GM18505 (cell line): ENCODE measurements around the gene CPT1A.

Experiments used
- ATAC-seq: cut with Tn5 transposase; IDR thresholded peaks from one replicate; pipeline ENCODE4 v1.9.1; 2021; ENCODE audit not compliant: unreplicated experiment
- POLR2A ChIP-seq: IDR thresholded peaks from 4 replicates; pipeline ENCODE4 v1.6.1; 2011; ENCODE audit warnings: borderline replicate concordance; ENCODE audit not compliant: insufficient read depth, insufficient read length; ENCODE audit errors: extremely low read depth

Gene CPT1A

DNA sequence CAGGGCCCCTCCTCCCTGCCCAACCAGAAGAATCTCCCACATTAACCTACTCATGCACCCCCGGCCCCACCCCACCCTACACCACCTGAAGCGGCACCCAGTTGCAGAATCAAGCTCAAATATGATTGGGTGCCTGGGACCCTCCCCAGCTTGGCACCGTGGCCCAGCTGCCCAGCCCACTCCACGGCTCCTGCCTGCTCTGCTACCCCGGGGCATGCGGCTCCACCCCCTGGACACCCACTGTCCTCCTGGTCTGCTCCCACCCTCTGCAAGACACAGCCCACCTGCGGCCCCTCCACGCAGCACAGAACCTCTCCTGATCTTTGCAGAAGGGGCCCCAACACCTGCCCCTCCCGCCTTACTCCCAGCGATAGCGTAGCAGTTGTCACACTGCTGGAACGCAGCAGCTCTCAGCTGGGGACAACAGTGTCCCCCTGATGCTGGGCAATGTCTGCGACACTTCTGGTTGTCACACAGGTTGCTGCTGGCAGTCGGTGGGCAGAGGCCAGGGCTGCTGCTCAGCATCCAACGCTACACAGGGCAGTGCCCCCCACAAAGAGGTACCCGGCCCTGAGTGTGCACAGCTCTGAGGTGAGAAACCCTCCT is 58.4 kb downstream of the CPT1A start:
- no peak for ATAC-seq
- TF ChIP-seq POLR2A: no peak

DNA sequence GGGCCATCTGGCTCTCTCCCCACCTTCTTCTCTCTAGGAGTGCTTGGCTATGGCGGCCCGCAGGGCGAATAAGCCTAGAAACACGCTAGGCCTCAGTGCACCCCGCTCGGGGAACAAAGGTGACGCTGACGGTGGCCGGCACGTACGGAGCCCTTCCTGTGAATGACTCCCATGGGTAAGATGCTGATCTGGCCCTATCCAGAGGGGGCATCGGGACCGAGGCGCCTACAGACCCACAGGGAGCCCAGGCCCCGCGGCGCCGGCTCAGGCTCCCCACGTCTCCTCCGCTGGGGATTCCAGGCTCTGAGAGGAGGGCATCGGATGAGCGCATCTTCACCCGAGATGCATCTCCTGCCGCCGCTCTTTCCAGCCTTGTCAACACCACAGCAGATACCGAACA is 59.0 kb downstream of the CPT1A start:
- ATAC-seq: no peak
- no peak for TF ChIP-seq POLR2A

DNA sequence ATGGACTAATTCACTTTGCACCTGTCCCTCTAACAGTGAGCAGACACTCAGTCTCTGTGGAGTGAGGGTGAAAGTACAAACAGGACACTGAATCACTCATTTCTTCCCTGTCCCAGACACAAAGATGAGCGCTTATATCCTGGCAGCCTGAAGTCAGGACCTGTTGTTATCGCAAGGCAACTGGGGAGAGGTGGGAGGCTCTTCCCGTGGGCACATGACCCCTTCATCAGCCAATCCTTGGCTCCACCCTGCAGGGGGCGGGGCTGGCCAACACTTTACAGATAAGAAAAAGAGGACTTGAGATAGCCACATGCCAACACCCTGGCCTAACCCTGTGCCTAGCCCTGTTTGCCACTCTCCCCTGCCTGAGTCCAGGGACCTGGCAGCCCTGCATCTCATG is 60.9 kb downstream of the CPT1A start:
- TF ChIP-seq POLR2A: no peak
- ATAC-seq: no peak

DNA sequence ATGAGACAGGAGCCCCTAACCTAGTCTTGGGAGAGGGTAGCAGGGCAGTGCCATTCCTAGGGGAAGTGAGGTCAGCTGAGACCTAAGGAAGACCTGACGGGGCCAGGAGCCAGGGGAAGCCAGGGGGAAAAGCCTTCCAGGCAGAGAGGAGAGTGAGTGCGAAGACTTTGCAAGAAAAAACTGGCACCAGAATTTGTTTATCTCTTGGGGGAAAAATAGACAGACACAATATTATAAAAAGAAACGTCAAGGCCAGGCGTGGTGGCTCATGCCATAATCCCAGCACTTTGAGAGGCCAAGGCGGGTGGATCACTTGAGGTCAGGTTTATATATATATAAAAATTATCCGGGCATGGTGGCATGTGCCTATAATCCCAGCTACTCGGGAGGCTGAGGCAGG is 63.5 kb downstream of the CPT1A start:
- no peak for TF ChIP-seq POLR2A

GRCh38 chr11:68776442-68777235 is 65.1 kb downstream of the CPT1A start:
- ATAC-seq: no peak
- TF ChIP-seq POLR2A: no peak

More for the DNA sequence above, 63.5 kb downstream of the CPT1A start:
- ATAC-seq: no peak

DNA sequence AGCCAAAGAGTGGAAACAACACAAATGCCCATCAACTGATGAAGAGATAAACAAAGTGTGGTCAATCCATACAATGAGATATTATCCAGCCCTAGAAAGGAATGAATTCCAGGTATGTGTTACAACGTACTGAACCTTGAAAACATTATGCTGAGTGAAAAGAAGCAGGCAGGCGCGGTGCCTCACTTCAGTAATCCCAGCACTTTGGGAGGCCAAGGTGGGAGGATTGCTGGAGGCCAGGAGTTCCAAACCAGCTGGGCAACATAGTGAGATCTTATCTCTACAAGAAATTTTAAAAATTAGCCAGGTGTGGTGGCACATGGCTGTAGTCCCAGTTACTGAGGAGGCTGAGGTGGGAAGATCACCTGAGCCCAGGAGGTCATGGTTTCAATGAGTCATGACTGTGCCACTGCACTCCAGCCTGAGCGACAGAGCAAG is 65.7 kb downstream of the CPT1A start:
- TF ChIP-seq POLR2A: no peak
- ATAC-seq: no peak

- ATAC-seq: no peak
- TF ChIP-seq POLR2A: no peak
Measured at GRCh38 chr11:68774194-68774585, 67.5 kb downstream of the CPT1A start.

GRCh38 chr11:68773521-68774193 is 68.1 kb downstream of the CPT1A start:
- no peak for TF ChIP-seq POLR2A
- ATAC-seq: no peak

DNA sequence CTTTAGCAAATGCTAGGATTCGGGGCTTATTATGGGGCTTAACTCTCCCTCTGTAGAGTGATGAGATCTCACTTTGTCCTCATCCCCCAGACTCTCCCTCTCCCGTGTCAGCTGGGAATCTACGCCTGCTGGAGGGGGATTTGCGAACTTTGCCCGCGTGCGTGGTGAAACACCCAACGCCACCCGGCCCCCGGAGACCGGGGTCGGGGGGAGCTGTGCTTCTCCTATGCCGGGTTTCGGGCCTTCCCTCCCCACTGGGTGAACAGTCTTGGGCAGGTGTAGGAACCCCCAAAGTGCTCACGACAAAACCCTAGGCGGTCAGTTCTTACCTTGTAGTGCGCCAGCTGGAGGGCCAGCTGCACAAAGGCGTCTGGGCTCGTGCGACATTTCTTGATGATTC is 68.8 kb downstream of the CPT1A start:
- TF ChIP-seq POLR2A: no peak
- no peak for ATAC-seq

- ATAC-seq: no peak
- TF ChIP-seq POLR2A: no peak
Measured at GRCh38 chr11:68770781-68771180, 70.9 kb downstream of the CPT1A start.

- no peak for ATAC-seq
Measured at GRCh38 chr11:68767672-68768071, 74.0 kb downstream of the CPT1A start.

GRCh38 chr11:68766786-68767185 is 74.9 kb downstream of the CPT1A start:
- TF ChIP-seq POLR2A: no peak
- ATAC-seq: no peak

More at GRCh38 chr11:68767672-68768071, 74.0 kb downstream of the CPT1A start:
- TF ChIP-seq POLR2A: no peak

DNA sequence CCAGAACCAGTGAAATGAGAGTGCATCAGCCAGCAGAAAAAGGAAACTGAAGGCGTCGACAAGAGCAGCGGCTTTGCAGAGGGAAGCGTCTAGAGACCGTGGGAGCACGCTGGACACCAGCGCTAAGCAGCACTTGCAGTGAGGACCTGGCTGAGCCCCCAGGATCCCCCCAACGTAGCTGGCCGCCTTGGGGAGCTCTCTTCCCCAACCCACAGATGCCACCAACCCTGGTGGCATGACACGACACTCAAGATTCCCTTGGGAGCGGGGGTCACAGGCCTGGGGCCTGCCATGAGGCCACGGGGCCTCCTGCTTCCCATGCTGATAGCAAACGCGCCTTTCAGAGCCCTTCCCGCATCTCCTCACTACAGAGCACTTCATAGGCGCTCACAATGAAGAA is 77.0 kb downstream of the CPT1A start:
- no peak for ATAC-seq

More for the DNA sequence above, 77.0 kb downstream of the CPT1A start:
- TF ChIP-seq POLR2A: no peak
